Measurements from ENCODE around the gene LRP10.
A peak's percentile ranks its signal among the peaks of the same experiment; 100 is the strongest.
"Not testable (repeated sequence)": the region's sequence is repeated elsewhere in the genome, so short reads cannot be mapped to it uniquely, and the experiment has no call there.

Gene LRP10, protein sequence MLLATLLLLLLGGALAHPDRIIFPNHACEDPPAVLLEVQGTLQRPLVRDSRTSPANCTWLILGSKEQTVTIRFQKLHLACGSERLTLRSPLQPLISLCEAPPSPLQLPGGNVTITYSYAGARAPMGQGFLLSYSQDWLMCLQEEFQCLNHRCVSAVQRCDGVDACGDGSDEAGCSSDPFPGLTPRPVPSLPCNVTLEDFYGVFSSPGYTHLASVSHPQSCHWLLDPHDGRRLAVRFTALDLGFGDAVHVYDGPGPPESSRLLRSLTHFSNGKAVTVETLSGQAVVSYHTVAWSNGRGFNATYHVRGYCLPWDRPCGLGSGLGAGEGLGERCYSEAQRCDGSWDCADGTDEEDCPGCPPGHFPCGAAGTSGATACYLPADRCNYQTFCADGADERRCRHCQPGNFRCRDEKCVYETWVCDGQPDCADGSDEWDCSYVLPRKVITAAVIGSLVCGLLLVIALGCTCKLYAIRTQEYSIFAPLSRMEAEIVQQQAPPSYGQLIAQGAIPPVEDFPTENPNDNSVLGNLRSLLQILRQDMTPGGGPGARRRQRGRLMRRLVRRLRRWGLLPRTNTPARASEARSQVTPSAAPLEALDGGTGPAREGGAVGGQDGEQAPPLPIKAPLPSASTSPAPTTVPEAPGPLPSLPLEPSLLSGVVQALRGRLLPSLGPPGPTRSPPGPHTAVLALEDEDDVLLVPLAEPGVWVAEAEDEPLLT

DNA sequence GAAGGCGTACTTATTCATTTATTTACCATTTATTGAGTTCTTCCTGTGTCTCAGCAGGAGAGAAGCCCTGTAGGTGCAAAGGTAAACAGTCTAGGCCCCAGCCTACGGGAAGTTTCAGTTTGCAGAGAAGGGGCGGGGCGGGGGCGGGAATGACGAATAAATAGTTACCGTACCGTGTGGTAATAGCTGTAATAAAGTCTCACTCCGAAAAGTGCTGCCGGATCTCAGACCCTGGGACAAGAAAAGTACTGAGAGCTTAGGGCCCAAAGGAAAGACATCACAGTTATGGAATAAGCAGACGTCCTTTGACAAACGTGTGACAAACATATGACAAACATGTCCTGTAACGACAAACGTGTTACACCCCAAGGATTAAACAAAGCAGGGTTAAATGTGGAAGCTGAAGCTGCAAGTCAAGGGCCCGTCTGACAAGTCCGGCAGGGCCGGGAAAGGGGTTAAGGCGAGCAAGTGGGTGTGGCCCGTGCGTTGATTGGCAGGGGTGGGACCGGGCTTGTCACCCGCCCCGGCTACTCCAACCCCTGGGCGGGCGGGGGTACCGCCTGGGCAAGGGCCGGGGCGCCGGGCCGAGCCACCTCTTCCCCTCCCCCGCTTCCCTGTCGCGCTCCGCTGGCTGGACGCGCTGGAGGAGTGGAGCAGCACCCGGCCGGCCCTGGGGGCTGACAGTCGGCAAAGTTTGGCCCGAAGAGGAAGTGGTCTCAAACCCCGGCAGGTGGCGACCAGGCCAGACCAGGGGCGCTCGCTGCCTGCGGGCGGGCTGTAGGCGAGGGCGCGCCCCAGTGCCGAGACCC is at the start of gene LRP10:
Gene LRP10 (plus strand): TSS at position 517 of the 809 bp plus-strand sequence. CDS start 564 bp downstream, outside the sequence.
- peak; percentile 56 to 61 for DNase-seq (ENCODE audit: low read depth in 1 of 2, low spot score in 1 of 2)

DNA sequence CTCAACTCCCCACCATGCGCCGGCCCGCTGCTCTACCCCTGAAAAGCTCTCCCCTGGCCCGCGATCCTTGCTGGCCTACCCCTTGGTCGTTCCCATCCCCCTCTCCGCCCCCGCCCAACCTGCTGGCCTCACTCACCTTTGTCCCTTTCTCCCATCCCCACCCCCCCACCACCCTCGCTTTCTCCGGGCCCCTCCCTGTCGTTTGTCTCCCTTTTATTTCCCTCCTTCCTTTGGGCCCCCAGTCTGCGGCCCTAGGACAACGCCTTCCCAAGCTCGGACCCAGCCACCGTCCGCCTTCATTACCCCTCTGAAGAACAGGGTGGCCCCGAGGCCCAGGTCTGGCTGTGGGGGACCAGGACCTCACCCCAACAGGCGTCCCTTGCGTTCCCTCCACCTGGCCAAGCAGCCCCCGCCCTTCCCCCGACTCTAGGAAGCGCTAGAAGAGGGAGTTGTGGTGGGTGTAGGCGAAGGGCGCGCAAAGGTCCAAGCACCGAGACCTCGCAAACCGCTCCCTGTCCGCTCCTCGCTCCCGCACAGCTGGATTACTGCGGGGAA is 49.4 kb upstream of the LRP10 start:
- DNase-seq (ENCODE audit: low read depth in 1 of 2, low spot score in 1 of 2), result no peak

- peak; percentile 44 to 53 for DNase-seq (ENCODE audit: low read depth in 1 of 2, low spot score in 1 of 2)
These were observed 48.9 kb upstream of the LRP10 start for GRCh38 chr14:22822571-22823098.

DNA sequence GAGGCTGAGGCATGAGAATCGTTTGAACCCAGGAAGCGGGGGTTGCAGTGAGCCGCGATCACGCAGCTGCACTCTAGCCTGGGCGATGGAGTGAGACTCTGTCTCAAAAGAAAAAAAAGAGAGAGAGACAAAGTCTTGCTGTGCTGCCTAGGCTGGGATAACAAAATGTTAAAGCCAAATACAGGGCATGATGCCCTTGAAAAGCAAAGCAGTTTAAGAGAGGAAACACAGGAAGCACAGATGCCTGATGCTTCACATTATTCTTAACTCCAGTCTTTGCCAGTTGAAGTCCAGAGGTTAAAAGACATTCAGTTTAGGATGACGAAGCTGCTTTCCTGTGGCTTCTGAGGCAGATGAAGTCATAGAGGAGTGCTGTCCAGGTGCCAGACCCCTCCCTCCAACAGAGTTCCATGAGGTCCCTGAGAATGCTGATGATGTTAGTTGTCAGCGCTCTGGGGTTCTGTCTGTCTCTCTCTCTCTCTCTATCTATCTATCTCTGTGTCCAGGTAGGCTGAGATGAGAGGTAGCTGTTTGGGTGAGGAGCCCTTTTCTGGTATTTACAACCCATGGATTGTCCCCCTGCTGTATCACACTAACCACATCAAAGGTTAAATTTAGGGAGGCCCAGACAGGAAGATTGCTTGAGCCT is 46.7 kb upstream of the LRP10 start:
- no peak for DNase-seq (ENCODE audit: low read depth in 1 of 2, low spot score in 1 of 2)

DNA sequence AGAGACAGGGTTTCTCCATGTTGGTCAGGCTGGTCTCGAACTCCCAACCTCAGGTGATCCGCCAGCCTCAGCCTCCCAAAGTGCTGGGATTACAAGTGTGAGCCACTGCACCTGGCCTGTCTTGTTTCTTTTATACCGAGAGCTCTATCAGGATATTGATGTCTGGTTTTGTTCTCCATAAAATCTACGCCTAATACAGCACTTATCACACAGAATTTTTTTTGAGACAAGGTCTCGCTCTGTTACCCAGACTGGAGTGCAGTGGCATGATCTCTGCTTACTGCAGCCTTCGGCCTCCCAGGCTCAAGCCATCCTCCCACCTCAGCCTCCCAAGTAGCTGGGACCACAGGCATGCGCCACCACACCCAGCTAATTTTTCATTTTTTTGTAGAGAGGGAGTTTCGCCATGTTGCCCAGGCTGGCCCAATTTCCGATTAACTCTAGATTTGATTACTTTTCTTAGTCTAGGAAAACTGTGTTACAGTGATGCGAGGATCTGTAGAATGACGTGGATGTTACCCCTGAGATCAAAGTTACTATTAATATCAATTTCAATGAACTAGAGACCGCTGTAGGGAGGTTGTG is 42.4 kb upstream of the LRP10 start:
- DNase-seq (ENCODE audit: low read depth in 1 of 2, low spot score in 1 of 2), result not testable (repeated sequence)

DNA sequence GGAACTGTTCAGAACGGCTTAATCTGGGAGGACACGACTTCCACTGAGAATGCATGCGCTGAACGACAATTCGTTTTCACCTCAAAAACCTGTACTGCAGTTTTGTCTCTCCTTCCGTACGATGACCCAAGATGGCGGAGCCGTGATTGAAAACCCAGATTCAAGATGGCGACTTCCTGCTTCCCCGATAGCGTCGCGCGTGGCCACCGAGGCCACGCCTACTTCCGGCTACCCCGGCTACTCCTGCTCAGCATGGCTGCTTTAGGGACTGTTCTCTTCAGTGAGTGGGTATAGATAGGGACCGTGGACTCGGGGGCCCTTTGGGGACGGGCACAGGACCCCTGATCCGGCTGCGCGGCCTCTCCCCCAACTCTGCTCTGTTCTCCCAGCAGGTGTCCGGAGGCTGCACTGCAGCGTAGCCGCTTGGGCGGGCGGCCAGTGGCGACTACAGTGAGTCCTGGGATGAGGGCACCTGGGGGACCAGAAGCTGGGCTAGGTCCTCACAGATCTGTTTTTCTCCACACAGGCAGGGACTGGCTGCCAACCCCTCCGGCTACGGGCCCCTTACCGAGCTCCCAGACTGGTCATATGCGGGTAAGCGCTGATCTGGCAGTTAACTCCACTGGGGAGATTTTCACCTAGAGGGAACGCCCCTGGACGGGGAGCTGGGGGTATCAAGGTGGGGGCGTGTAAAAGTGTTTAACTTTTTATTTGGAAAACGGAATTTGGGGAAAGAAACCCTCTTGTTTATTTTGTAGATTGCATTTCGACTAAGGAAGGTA is 41.7 kb upstream of the LRP10 start, which contains the start of gene MRPL52:
Gene MRPL52 (plus strand): TSS at position 227 of the 782 bp plus-strand sequence. CDS start 26 bp downstream, at position 253.
- DNase-seq (ENCODE audit: low read depth in 1 of 2, low spot score in 1 of 2), result peak; percentile 81 to 84

DNA sequence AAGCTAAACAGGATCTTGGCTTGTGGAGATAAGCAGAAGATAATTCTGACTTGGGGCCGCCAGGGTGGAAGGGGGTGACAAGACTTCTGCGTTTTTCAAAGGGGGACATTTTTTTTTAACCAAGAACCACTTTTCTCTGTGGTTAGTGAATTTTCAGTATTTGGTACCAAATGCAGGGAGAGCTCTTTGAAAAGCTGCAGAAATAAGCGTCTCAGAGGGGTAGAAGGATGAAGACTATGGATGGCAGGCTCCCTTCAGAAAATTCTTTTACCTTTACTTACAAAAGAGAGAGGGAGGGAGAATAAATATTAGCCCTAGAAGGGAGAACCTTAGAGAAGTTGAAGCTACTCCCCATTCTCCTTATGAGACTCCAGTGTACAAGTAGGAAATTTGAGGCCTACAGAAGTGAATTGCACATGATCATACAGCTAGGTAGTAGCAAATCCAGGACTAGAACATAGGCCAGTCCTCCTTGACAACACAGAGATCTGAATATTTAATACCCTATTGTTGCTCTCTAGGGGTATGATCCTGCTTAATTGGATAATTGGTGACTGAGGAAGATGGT is 41.0 kb upstream of the LRP10 start:
- DNase-seq (ENCODE audit: low read depth in 1 of 2, low spot score in 1 of 2), result no peak

- DNase-seq (ENCODE audit: low read depth in 1 of 2, low spot score in 1 of 2), result no peak
These were observed 36.0 kb upstream of the LRP10 start for GRCh38 chr14:22835505-22835904.

GRCh38 chr14:22836301-22837113 is 35.0 kb upstream of the LRP10 start, which contains the start of gene MMP14:
Gene MMP14, plus strand, starts transcription at chr14:22836585. Its CDS starts 233 bp downstream, at chr14:22836818.
- DNase-seq (ENCODE audit: low read depth in 1 of 2, low spot score in 1 of 2), result no peak

GRCh38 chr14:22837114-22837749 is 34.3 kb upstream of the LRP10 start:
- no peak for DNase-seq (ENCODE audit: low read depth in 1 of 2, low spot score in 1 of 2)

GRCh38 chr14:22837750-22838538 is 33.6 kb upstream of the LRP10 start:
- DNase-seq (ENCODE audit: low read depth in 1 of 2, low spot score in 1 of 2), result no peak

- no peak for DNase-seq (ENCODE audit: low read depth in 1 of 2, low spot score in 1 of 2)
These were observed 32.9 kb upstream of the LRP10 start for GRCh38 chr14:22838631-22839041.

- no peak for DNase-seq (ENCODE audit: low read depth in 1 of 2, low spot score in 1 of 2)
These were observed 32.3 kb upstream of the LRP10 start for GRCh38 chr14:22839159-22839779.

GRCh38 chr14:22841311-22841710 is 30.2 kb upstream of the LRP10 start:
- no peak for DNase-seq (ENCODE audit: low read depth in 1 of 2, low spot score in 1 of 2)

DNA sequence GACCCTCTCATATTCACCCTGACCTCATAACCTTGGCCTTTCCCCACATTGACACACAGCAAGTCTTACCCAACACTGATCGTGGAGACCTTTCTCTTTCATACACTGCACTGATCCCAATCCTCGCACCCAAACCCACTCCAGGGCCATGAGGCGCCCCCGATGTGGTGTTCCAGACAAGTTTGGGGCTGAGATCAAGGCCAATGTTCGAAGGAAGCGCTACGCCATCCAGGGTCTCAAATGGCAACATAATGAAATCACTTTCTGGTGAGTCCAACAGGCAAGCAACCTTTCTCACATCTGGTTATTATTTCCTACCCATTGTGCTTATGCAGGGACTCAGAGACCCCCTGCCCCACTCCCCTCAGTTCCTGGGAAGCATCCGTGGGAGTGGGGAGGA is 29.8 kb upstream of the LRP10 start:
- no peak for DNase-seq (ENCODE audit: low read depth in 1 of 2, low spot score in 1 of 2)

Measured in activated T-helper 1 cell treated with anti-CD3 and anti-CD28 coated beads, Interleukin-2, amount 50 U/mL, for 16 hours (primary cell).